ENCODE measurements around the gene TSPAN14. TPM values are rescaled to one million over a fixed set of nuclear protein-coding genes. Genes with fewer than 3 reads are reported as not detected.

TSPAN14 gene
- total and polyA plus RNA-seq, 10 of the 15 experiments (the other 5 are each of a cell fraction or from before 2014, with no cell fraction given): 2.5 to 31.7 (median 17.9) TPM

DNA sequence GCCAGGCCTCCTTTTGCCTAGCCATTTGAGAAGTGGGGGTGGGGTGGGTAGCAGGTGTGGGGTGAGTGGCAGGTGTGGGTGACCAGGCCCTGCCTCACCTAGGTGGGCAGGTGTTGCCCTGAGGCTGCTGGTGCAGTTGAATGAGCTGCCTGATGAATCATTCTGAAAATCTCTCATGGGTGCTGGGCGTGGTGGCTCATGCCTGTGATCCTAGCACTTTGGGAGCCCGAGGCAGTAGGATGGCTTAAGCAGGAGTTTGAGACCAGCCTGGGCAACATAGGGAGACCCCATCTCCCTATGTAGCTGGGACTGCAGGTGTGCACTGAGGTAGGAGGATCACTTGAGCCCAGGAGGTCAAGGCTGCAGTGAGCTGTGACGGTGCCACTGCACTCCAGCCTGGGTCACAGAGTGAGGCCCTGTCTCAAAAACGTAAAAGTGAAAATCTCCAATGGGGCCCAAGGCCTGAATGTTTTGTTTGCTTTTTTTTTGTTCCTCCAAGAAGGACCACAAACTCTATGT is 17.7 kb downstream of the TSPAN14 start (continued):
- no peak for TF ChIP-seq PBX3 (IDR thresholded peaks at IDR 0.05; ENCODE audit: insufficient replicate concordance, low read depth, low read length)
- no peak for TF ChIP-seq SMC3 (IDR thresholded peaks at IDR 0.05; ENCODE audit: borderline replicate concordance, low read length)
- TF ChIP-seq ZBTB40 (IDR thresholded peaks at IDR 0.05; ENCODE audit: borderline replicate concordance): no peak
- TF ChIP-seq RELA (IDR thresholded peaks at IDR 0.05; ENCODE audit: borderline replicate concordance, partially characterized antibody): no peak
- TF ChIP-seq EED (IDR thresholded peaks at IDR 0.05; ENCODE audit: low read depth): peak; percentile 75; the same call in 1 of the 2 replicates
- 0 out of 2 replicates have a peak, but pooled peaks have one; percentile 20 for TF ChIP-seq MXI1 (IDR thresholded peaks at IDR 0.05; ENCODE audit: low read depth, low read length)
- no peak for TF ChIP-seq RB1 (IDR thresholded peaks at IDR 0.05; ENCODE audit: borderline replicate concordance)
- TF ChIP-seq BMI1 (IDR thresholded peaks at IDR 0.05; ENCODE audit: borderline replicate concordance): no peak
- TF ChIP-seq YY1 (IDR thresholded peaks at IDR 0.05; ENCODE audit: low read depth, low read length): no peak
- peak; percentile 84 for TF ChIP-seq NR2F1 (conservative IDR thresholded peaks at IDR 0.05)
- TF ChIP-seq NFIC (IDR thresholded peaks at IDR 0.05; ENCODE audit: low read depth, low read length): no peak
- no peak for TF ChIP-seq HSF1 (IDR thresholded peaks at IDR 0.05; ENCODE audit: low read depth, low read length)
- TF ChIP-seq MTA3 (IDR thresholded peaks at IDR 0.05; ENCODE audit: borderline replicate concordance, low read length): no peak; the same call in 1 of the 2 replicates
- no peak for TF ChIP-seq MTA2 (IDR thresholded peaks at IDR 0.05; ENCODE audit: low read depth)
- TF ChIP-seq ZNF622 (IDR thresholded peaks at IDR 0.05): no peak
- no peak for TF ChIP-seq POU2F2 (IDR thresholded peaks at IDR 0.05; ENCODE audit: borderline replicate concordance, low read depth, low read length)
- TF ChIP-seq ASH2L (IDR thresholded peaks at IDR 0.05; ENCODE audit: borderline replicate concordance, low read depth): no peak
- no peak for TF ChIP-seq STAT1 (conservative IDR thresholded peaks at IDR 0.05)
- TF ChIP-seq NR2C2 (IDR thresholded peaks at IDR 0.05; ENCODE audit: borderline replicate concordance, control insufficient read depth, insufficient read length, low read depth): no peak
- TF ChIP-seq GATAD2B (conservative IDR thresholded peaks at IDR 0.05; ENCODE audit: low read depth): no peak; the same call in 1 of the 2 replicates
- TF ChIP-seq ZNF384 (IDR thresholded peaks at IDR 0.05; ENCODE audit: borderline replicate concordance, low read depth, low read length): no peak
- no peak for TF ChIP-seq RAD21 (IDR thresholded peaks at IDR 0.05; ENCODE audit: insufficient read depth, low read depth, low read length)
- no peak for TF ChIP-seq MYB (IDR thresholded peaks at IDR 0.05; ENCODE audit: borderline replicate concordance, low read depth, low read length)
- TF ChIP-seq BHLHE40 (IDR thresholded peaks at IDR 0.05; ENCODE audit: borderline replicate concordance in 1 of 2, low read depth in 2 of 2, low read length in 1 of 2): peak; percentile 14 to 45; a peak in 3 of 4 replicates
- TF ChIP-seq ZNF274 (IDR thresholded peaks at IDR 0.05; ENCODE audit: insufficient read depth, insufficient read length): no peak
- TF ChIP-seq NFYA (IDR thresholded peaks at IDR 0.05; ENCODE audit: borderline replicate concordance, low read depth, low read length): no peak
